H54 (cell line): ENCODE data around the gene ATE1.

ENCODE experiments used
- DNase-seq: peaks from one replicate; pipeline ENCODE4 v3.0.0; 2011; ENCODE audit warnings: low spot score, mixed read lengths; ENCODE audit not compliant: insufficient read length
- FAIRE-seq: peaks from 3 replicates; lab custom pipeline; 2011; peaks lifted over from hg19 to GRCh38; lab: Jason Lieb, UNC
- POLR2A ChIP-seq: IDR thresholded peaks from 2 replicates; pipeline ENCODE4 v1.6.1; 2011; ENCODE audit warnings: low read depth, mild to moderate bottlenecking, low read length

The ATE1 gene

DNA sequence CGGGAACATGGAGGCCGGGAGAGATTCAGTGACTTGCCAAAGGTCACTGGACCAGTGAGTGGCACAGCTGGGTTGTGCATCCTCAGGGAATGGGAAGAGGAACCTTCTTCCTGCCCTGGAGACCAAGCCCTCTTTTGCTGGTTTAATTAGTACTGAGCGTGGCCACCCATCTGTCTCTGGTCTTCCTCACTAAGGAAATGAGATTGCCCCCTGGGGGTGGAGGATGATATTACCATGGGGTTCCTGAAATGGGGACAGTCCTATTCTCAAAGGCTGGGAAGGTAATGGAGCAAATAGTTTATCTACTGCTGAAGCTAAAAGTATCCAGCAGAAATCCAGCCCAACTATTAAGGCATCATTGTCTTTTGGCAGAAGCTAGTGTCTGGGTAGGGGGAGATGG, 231.0 kb downstream of the ATE1 start:
- TF ChIP-seq POLR2A = no peak
- FAIRE-seq = no peak
- DNase-seq = no peak

DNA sequence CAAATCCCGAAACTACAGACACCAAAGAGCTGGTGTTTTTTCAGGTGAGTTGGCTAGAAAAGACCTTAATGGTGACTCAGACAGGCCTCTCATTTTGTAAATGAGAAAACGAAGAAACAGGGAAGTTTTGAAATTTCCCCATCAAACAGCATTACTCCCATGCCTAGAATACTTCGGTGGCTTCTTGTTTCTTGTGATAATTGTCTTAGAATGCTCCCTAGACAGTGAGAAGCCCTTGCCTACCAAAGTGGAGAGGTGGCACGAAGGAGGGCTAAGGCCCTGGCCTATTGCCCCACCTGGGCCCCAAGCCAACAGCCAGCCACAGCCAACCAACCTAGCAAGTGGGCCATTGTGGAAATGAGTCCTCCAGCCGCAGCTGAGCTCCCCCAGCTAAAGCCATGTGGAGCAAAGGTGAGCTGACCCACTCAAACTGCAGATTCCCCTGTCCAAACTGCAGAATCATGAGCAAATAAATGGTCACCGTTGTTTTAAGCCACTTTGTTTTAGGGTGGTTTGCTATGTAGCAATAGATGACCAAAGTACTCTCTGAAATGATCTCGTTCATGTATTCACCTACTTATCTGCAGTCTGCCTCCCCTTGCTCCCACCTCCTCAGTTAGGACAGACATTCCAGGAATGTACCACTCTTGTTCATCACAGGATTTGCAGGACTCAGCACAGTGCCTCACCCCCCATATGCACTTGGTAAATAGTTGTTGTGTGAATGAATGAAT, 231.9 kb downstream of the ATE1 start:
- FAIRE-seq (no peak), DNase-seq (no peak)
- TF ChIP-seq POLR2A = no peak

DNA sequence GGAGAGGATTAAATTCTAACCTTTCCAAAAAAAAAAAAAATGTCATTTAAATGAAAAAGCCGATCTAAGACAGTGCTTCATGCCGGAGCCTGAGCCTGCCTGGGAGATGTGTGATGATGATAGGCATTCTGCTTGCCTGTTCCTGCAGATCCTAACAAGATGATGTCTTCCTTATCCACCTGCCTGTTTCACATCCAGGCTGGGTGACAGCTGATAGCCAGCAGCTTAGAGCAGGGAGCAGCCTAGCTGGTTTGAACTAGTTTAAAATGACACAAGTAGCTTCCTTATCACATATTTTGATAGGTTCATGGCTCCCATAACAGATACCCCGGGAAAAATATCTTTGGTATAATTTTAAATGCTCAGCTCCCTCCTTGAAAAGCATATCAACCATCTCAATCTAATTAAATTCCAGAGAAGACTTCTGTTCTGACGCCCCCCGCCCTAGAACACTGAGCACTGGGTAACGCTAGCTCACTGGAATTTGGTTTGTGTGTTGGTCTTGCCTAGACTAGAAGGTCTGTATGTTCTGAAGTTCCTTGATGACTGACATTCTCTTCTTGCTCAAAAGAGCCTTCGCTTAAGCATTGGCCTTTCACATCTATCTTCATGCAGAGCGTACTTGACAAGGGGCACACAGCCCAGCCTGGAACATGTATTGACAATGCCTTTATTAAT, 232.7 kb downstream of the ATE1 start:
- TF ChIP-seq POLR2A = no peak
- DNase-seq (no peak), FAIRE-seq (no peak)

GRCh38 chr10:121694327-121694965, 233.4 kb downstream of the ATE1 start:
- DNase-seq = no peak

GRCh38 chr10:121692626-121693025, 235.2 kb downstream of the ATE1 start:
- no peak for TF ChIP-seq POLR2A
- FAIRE-seq (no peak), DNase-seq (no peak)

More at GRCh38 chr10:121694327-121694965, 233.4 kb downstream of the ATE1 start:
- no peak for TF ChIP-seq POLR2A
- FAIRE-seq = no peak

GRCh38 chr10:121690970-121691369, 236.9 kb downstream of the ATE1 start:
- DNase-seq = no peak
- FAIRE-seq = no peak
- TF ChIP-seq POLR2A = no peak
